K562 (cell line): ENCODE results near the gene TBC1D10A. TPM values are rescaled to one million over a fixed set of nuclear protein-coding genes. Genes with fewer than 3 reads are reported as not detected.

Experiments
- ATAC-seq: fragments of 200-7000 bp; cut with Tn5 transposase; 3 replicates; pipeline ENCODE4 v1.9.1; 2020; ENCODE audit warnings: moderate library complexity
- BruUV-seq: library from RNA; stranded (reverse); fragments of 400-500 nt; replicated peaks from 2 replicates; lab custom pipeline; 2021; lab: Mats Ljungman, UMichigan
- CTCF ChIA-PET: fragments of 300-600 bp; formaldehyde crosslinking; extraction: SDS; loops from one replicate; lab custom pipeline; 2021; ENCODE audit warnings: low intra/inter-chr PET ratio; lab: Yijun Ruan, JAX
- POLR2A ChIA-PET: fragments of 300-600, 350-650 bp; sonication (Branson Sonifier 250); formaldehyde crosslinking; extraction: SDS; loops from one replicate; lab custom pipeline; 2021; ENCODE audit warnings: antibody characterized with exemption, inconsistent platforms; lab: Yijun Ruan, JAX
- DNase-seq, 4 experiments: peaks; one replicate each; pipeline versions ENCODE4 v3.0.0 to v3.0.0-alpha.2; 2011 to 2018; ENCODE audit warnings: low spot score in 3 of 4, mixed read lengths in 3 of 4; ENCODE audit errors: extremely low read depth in 1 of 4
- FAIRE-seq: peaks from 2 replicates; lab custom pipeline; 2011; peaks lifted over from hg19 to GRCh38; lab: Jason Lieb, UNC
- H2AFZ ChIP-seq: 2 replicates; pipeline ENCODE4 v1.6.0; 2011; ENCODE audit warnings: low read depth, low read length, control low read depth, inconsistent platforms
- H3K27ac ChIP-seq: fragments of 200-600 bp; 3 replicates; pipeline ENCODE4 v1.8.0; 2011; ENCODE audit warnings: low read depth, mild to moderate bottlenecking, control low read depth, inconsistent platforms, low read length, moderate library complexity, mixed read lengths; ENCODE audit errors: extremely low read depth
- H3K27me3 ChIP-seq, 2 experiments: fragments of 300-600 bp in 1 of 2; 2 replicates in 1 of 2; 3 replicates in 1 of 2; pipeline versions ENCODE4 v1.6.0 to v1.8.0; 2011; ENCODE audit warnings: inconsistent platforms in 2 of 2, low read length in 2 of 2, mild to moderate bottlenecking in 1 of 2, mixed read lengths in 1 of 2, moderate library complexity in 1 of 2; ENCODE audit not compliant: control insufficient read depth in 2 of 2, insufficient read depth in 2 of 2
- H3K36me3 ChIP-seq: fragments of 300-600 bp; 3 replicates; pipeline ENCODE4 v1.8.0; 2011; ENCODE audit warnings: mild to moderate bottlenecking, low read length, inconsistent platforms; ENCODE audit not compliant: control insufficient read depth, insufficient read depth
- H3K4me1 ChIP-seq, 2 experiments: fragments of 200-600 bp in 1 of 2; replicated peaks in 1 of 2; 2 replicates in 1 of 2; 3 replicates in 1 of 2; pipeline versions ENCODE4 v1.5.1 to v1.8.0; 2011; ENCODE audit warnings: inconsistent platforms in 2 of 2, low read length in 2 of 2, mild to moderate bottlenecking in 1 of 2, mixed read lengths in 1 of 2, moderate library complexity in 1 of 2; ENCODE audit not compliant: control insufficient read depth in 2 of 2, insufficient read depth in 2 of 2
- H3K4me2 ChIP-seq: 2 replicates; pipeline ENCODE4 v1.6.1; 2011; ENCODE audit warnings: low read length, control low read depth, inconsistent platforms, mixed read lengths; ENCODE audit not compliant: insufficient read depth
- H3K4me3 ChIP-seq: fragments of 200-600 bp; sonication (generic), shearing (Covaris generic); 2 replicates; pipeline ENCODE4 v1.5.1; 2016; ENCODE audit warnings: control low read depth, inconsistent platforms
- H3K79me2 ChIP-seq: fragments of 200-600 bp; 3 replicates; pipeline ENCODE4 v1.8.0; 2011; ENCODE audit warnings: low read length, inconsistent platforms; ENCODE audit not compliant: control insufficient read depth, insufficient read depth
- H3K9ac ChIP-seq, 2 experiments: 2 replicates each; pipeline versions ENCODE4 v1.6.0 to v1.6.1; 2011; ENCODE audit warnings: low read depth in 2 of 2, low read length in 2 of 2, control low read depth in 1 of 2, inconsistent platforms in 1 of 2, mild to moderate bottlenecking in 1 of 2, mixed read lengths in 1 of 2; ENCODE audit not compliant: insufficient read depth in 1 of 2
- H3K9me1 ChIP-seq: one replicate; pipeline ENCODE4 v1.6.0; 2011; ENCODE audit warnings: inconsistent platforms, mild to moderate bottlenecking, low read length, moderate library complexity; ENCODE audit not compliant: control insufficient read depth, insufficient read depth
- H3K9me3 ChIP-seq: replicated peaks from 2 replicates; pipeline ENCODE4 v1.5.1; 2011; ENCODE audit warnings: low read depth, low read length, inconsistent platforms; ENCODE audit not compliant: control insufficient read depth, insufficient read depth
- H4K20me1 ChIP-seq: replicated peaks from 2 replicates; pipeline ENCODE4 v1.6.1; 2011; ENCODE audit warnings: low read length, inconsistent platforms, mixed read lengths; ENCODE audit not compliant: control insufficient read depth, insufficient read depth
- CBFA2T2 ChIP-seq: fragments of 450-650 bp; conservative IDR thresholded peaks from 2 replicates; pipeline ENCODE4 v1.6.1; 2017; ENCODE audit warnings: mild to moderate bottlenecking
- DNMT1 ChIP-seq: fragments of 450-650 bp; IDR thresholded peaks from 2 replicates; pipeline ENCODE4 v1.6.1; 2016; ENCODE audit warnings: antibody characterized with exemption, mild to moderate bottlenecking
- HCFC1 ChIP-seq: IDR thresholded peaks from 2 replicates; pipeline ENCODE4 v1.6.1; 2012; ENCODE audit warnings: low read depth, low read length, improper control_type of control experiment
- HMBOX1 ChIP-seq: sonication (generic); IDR thresholded peaks from 2 replicates; pipeline ENCODE4 v1.6.1; 2016
- HMG20B ChIP-seq: fragments of 250-450 bp; sonication (Bioruptor Pico); IDR thresholded peaks from 2 replicates; pipeline ENCODE4 v1.5.0; 2021; ENCODE audit warnings: mild to moderate bottlenecking
- MAFF ChIP-seq: IDR thresholded peaks from 2 replicates; pipeline ENCODE4 v1.6.1; 2012; ENCODE audit warnings: low read length, improper control_type of control experiment
- MAX ChIP-seq: sonication (generic); formaldehyde crosslinking; IDR thresholded peaks from 2 replicates; pipeline ENCODE4 v1.9.0; 2022; ENCODE audit warnings: mild to moderate bottlenecking, missing genetic modification reagents
- PTBP1 ChIP-seq: fragments of 200-400 bp; formaldehyde crosslinking; IDR thresholded peaks from 2 replicates; pipeline ENCODE4 v1.6.1; 2017; ENCODE audit warnings: low read depth, low read length
- RFX1 ChIP-seq: fragments of 450-650 bp; IDR thresholded peaks from 2 replicates; pipeline ENCODE4 v1.6.1; 2016; ENCODE audit warnings: mild to moderate bottlenecking, moderate library complexity
- RNF2 ChIP-seq: sonication (generic); IDR thresholded peaks from 2 replicates; pipeline ENCODE4 v1.6.1; 2016
- SMARCA5 ChIP-seq: fragments of 450-650 bp; IDR thresholded peaks from 2 replicates; pipeline ENCODE4 v1.6.1; 2016
- XRCC5 ChIP-seq: fragments of 200-400 bp; formaldehyde crosslinking; IDR thresholded peaks from 2 replicates; pipeline ENCODE4 v1.6.1; 2017; ENCODE audit warnings: low read depth, mild to moderate bottlenecking, low read length
- ZBTB40 ChIP-seq, 2 experiments: fragments of 450-650 bp in 1 of 2; sonication (generic) in 1 of 2; formaldehyde crosslinking in 1 of 2; IDR thresholded peaks; 2 replicates each; pipeline versions ENCODE4 v1.7.1 to v1.9.0; 2016 to 2022; ENCODE audit warnings: inconsistent platforms in 1 of 2, mild to moderate bottlenecking in 1 of 2, missing genetic modification reagents in 1 of 2
- ZKSCAN8 ChIP-seq: fragments of 200-800 bp; sonication (Bioruptor generic); IDR thresholded peaks from 2 replicates; pipeline ENCODE4 v1.6.1; 2016; ENCODE audit warnings: missing genetic modification characterization, missing compliant biosample characterization
- ZNF57 ChIP-seq: fragments of 450-650 bp; formaldehyde crosslinking; IDR thresholded peaks from 2 replicates; pipeline ENCODE4 v1.4.0; 2020; ENCODE audit warnings: mild to moderate bottlenecking, moderate library complexity
- WGBS: fragments of 100-300 bp; shearing (Covaris generic); methylation state at CpG from one replicate; pipeline ENCODE4 v1.1.6; 2016; ENCODE audit warnings: low coverage, mixed read lengths; ENCODE audit not compliant: insufficient coverage; ENCODE audit errors: missing lambda C conversion rate; 5-methylcytosine and 5-hydroxymethylcytosine counted together
- in situ Hi-C: fragments of 300-500 bp; cut with MboI; formaldehyde crosslinking; loops from 4 replicates; pipeline ENCODE4 v1.15.0; 2018; ENCODE audit warnings: inconsistent platforms, mixed read lengths
- intact Hi-C: fragments of 100-400 bp; cut with micrococcal nuclease; formaldehyde crosslinking; loops from 2 replicates; pipeline ENCODE4 v1.14.2; 2022
- polyA plus RNA-seq, 8 experiments: library from polyadenylated mRNA; depleted of rRNA in 4 of 8; stranded (reverse) in 5 of 8; unstranded in 3 of 8; fragments of >200 nt; fragmentation: Nextera tagmentation in 2 of 8; fragmentation: Illumina TruSeq in 1 of 8; extraction: Ambion mirVana in 2 of 8; extraction: Trizol in 1 of 8; gene quantifications; 2 replicates each; pipeline versions ENCODE4 v1.2.1 to v1.2.3, GENCODE V29; 2011 to 2014; ENCODE audit warnings: inconsistent platforms in 1 of 8, missing spikeins in 1 of 8
- total RNA-seq, 7 experiments: library from RNA; depleted of rRNA in 6 of 7; stranded (reverse); fragments of >200 nt in 6 of 7; fragmentation: Illumina TruSeq in 2 of 7; extraction: Trizol in 2 of 7; gene quantifications; 2 replicates each; pipeline versions ENCODE4 v1.2.1 to v1.2.3, GENCODE V29; 2011 to 2021; ENCODE audit warnings: low replicate concordance in 1 of 7

TBC1D10A gene
- total and polyA plus RNA-seq, 9 of the 15 experiments (the other 6 are each of a cell fraction or from before 2014, with no cell fraction given), result 0.13 to 10.4 (median 4.6) TPM

- Histone ChIP-seq H2AFZ (no peak overlapping the region), H3K9me3 (no peaks in the 10 kb centered on the region), H3K27ac (no peak overlapping the region), H3K4me2 (no peak overlapping the region), H3K9ac (no peak overlapping the region; a peak in 1 of 4 replicates), H3K4me3 (no peak overlapping the region), H3K9me1 (no peaks in the 10 kb centered on the region), H3K4me1 (peaks cover 0 to 41% of the 10 kb centered on the region in 2 experiments; a peak in 2 of 5 replicates), H3K79me2 (no peaks in the 10 kb centered on the region), H4K20me1 (no peaks in the 10 kb centered on the region), H3K36me3 (no peaks in the 10 kb centered on the region), H3K27me3 (no peaks in the 10 kb centered on the region; a peak in 1 of 5 replicates)
- DNase-seq, result no peak
- 12% methylated on average over 3 of the region's 6 CpGs for WGBS
- ChIA-PET POLR2A (no interaction called here), CTCF (interaction anchor here (0.9 kb wide), 1 partner anchor 231 kb away, joined by 3 read pairs; no protein-coding TSS in a partner anchor)
- in situ Hi-C loops (no loop called here), intact Hi-C loops (no loop called here)
- no peak for FAIRE-seq
- no TSS peak for BruUV-seq
- no peak for ATAC-seq
- TF ChIP-seq HMG20B (CRISPR knock-in tag) (no peak), HCFC1 (no peak), XRCC5 (no peak), CBFA2T2 (no peak), DNMT1 (no peak), MAFF (no peak), RFX1 (no peak), HMBOX1 (no peak), ZBTB40 (IDR thresholded peaks at IDR 0.05) (no peak), ZBTB40 (CRISPR knock-in tag; IDR thresholded peaks at IDR 0.05) (no peak), MAX (CRISPR knock-in tag) (no peak), ZKSCAN8 (CRISPR knock-in tag) (no peak), PTBP1 (no peak), SMARCA5 (no peak), ZNF57 (CRISPR knock-in tag) (no peak), RNF2 (no peak)
Observed at GRCh38 chr22:30254314-30254713, 72.4 kb downstream of the TBC1D10A start.
